OCI-LY7 (cell line): ENCODE results near the gene BRD9. TPM values are rescaled to one million over a fixed set of nuclear protein-coding genes. Genes with fewer than 3 reads are reported as not detected.
A peak's percentile ranks its signal among the peaks of the same experiment; 100 is the strongest.

Source experiments
- BruUV-seq: library from RNA; stranded (reverse); fragments of 400-500 nt; replicated peaks from 2 replicates; lab custom pipeline; 2021; lab: Mats Ljungman, UMichigan
- CTCF ChIA-PET: fragments of 300-600 bp; sonication (Branson Sonifier 250); formaldehyde crosslinking; loops from one replicate; lab custom pipeline; 2022; ENCODE audit warnings: antibody characterized with exemption; ENCODE audit not compliant: unreplicated experiment; lab: Charles Lee
- POLR2A ChIA-PET: fragments of 300-600 bp; sonication (Branson Sonifier 250); formaldehyde crosslinking; loops from one replicate; lab custom pipeline; 2022; ENCODE audit warnings: antibody characterized with exemption; lab: Charles Lee
- DNase-seq: peaks from one replicate; pipeline ENCODE4 v3.0.0-alpha.2; 2015; ENCODE audit warnings: low spot score
- H2AFZ ChIP-seq: fragments of 200-600 bp; sonication (generic), shearing (Covaris generic); 2 replicates; pipeline ENCODE4 v1.6.1; 2014; ENCODE audit warnings: mild to moderate bottlenecking, antibody characterized with exemption, low read length, moderate library complexity
- H3K27ac ChIP-seq: fragments of 200-600 bp; sonication (generic); 2 replicates; pipeline ENCODE4 v1.5.1; 2014; ENCODE audit warnings: mixed run types, low read depth, mild to moderate bottlenecking, moderate library complexity, low read length, inconsistent platforms; ENCODE audit not compliant: poor library complexity, severe bottlenecking
- H3K36me3 ChIP-seq: fragments of 200-600 bp; sonication (generic); 2 replicates; pipeline ENCODE4 v1.6.1; 2014; ENCODE audit warnings: mild to moderate bottlenecking, antibody characterized with exemption, low read length, moderate library complexity, mixed read lengths; ENCODE audit not compliant: insufficient read depth
- H3K4me1 ChIP-seq: fragments of 200-600 bp; sonication (generic); 2 replicates; pipeline ENCODE4 v1.5.1; 2014; ENCODE audit warnings: mild to moderate bottlenecking, low read length; ENCODE audit not compliant: insufficient read depth, poor library complexity, severe bottlenecking
- H3K4me2 ChIP-seq: fragments of 200-600 bp; sonication (generic); 2 replicates; pipeline ENCODE4 v1.6.1; 2014; ENCODE audit warnings: mild to moderate bottlenecking, low read length
- H3K4me3 ChIP-seq: fragments of 200-600 bp; sonication (generic); 2 replicates; pipeline ENCODE4 v1.5.1; 2014; ENCODE audit warnings: mild to moderate bottlenecking, low read depth, low read length; ENCODE audit not compliant: poor library complexity, severe bottlenecking
- H3K79me2 ChIP-seq: fragments of 200-600 bp; sonication (generic); 2 replicates; pipeline ENCODE4 v1.6.1; 2016; ENCODE audit warnings: low read depth, mild to moderate bottlenecking, low read length, moderate library complexity, mixed read lengths; ENCODE audit not compliant: insufficient read depth
- H3K9me2 ChIP-seq: fragments of 200-600 bp; sonication (generic); 2 replicates; pipeline ENCODE4 v1.6.1; 2016; ENCODE audit warnings: mild to moderate bottlenecking, low read length, mixed read lengths; ENCODE audit not compliant: insufficient read depth
- H3K9me3 ChIP-seq: fragments of 200-600 bp; sonication (generic); 2 replicates; pipeline ENCODE4 v1.6.1; 2014; ENCODE audit warnings: mild to moderate bottlenecking, mixed run types, low read length, mixed read lengths
- H4K20me1 ChIP-seq: fragments of 200-600 bp; sonication (generic); 2 replicates; pipeline ENCODE4 v1.6.1; 2014; ENCODE audit warnings: mild to moderate bottlenecking, antibody characterized with exemption, low read length, moderate library complexity, mixed read lengths; ENCODE audit not compliant: insufficient read depth
- CTCF ChIP-seq: fragments of 200-600 bp; sonication (generic); conservative IDR thresholded peaks from 2 replicates; pipeline ENCODE4 v1.5.1; 2014; ENCODE audit warnings: mild to moderate bottlenecking, antibody characterized with exemption, low read length, moderate library complexity, mixed read lengths
- EZH2phosphoT487 ChIP-seq: fragments of 200-600 bp; sonication (generic); IDR thresholded peaks from 2 replicates; pipeline ENCODE4 v1.6.1; 2018; ENCODE audit warnings: low read depth, borderline replicate concordance, mild to moderate bottlenecking, mixed run types, antibody characterized with exemption, low read length, moderate library complexity, mixed read lengths
- intact Hi-C: fragments of 100-400 bp; cut with micrococcal nuclease; formaldehyde crosslinking; loops from one replicate; pipeline ENCODE4 v1.10.0; 2022; ENCODE audit not compliant: unreplicated experiment
- total RNA-seq, 2 experiments: library from RNA; depleted of rRNA in 1 of 2; stranded (reverse); fragments of >200 nt in 1 of 2; shearing (Covaris generic) in 1 of 2; gene quantifications; 2 replicates each; pipeline ENCODE4 v1.2.3, GENCODE V29; 2014 to 2022

The BRD9 gene
- total RNA-seq, 2 experiments from 2014 or later: 46.7 to 78.7 TPM

GRCh38 chr5:926417-927171 is 34.0 kb upstream of the BRD9 start:
- TF ChIP-seq EZH2phosphoT487 (no peak), CTCF (no peak)
- no TSS peak for BruUV-seq
- ChIA-PET CTCF (no interaction called here), POLR2A (no interaction called here)
- intact Hi-C loops: loop anchor here (10.0 kb wide), 1 partner anchor 208 kb away; no protein-coding TSS in a partner anchor
- no peak overlapping the region for H2AFZ ChIP-seq
- H3K79me2 ChIP-seq: no peaks in the 10 kb centered on the region
- H3K4me2 ChIP-seq: no peak overlapping the region
- H3K9me2 ChIP-seq: no peaks in the 10 kb centered on the region
- H3K36me3 ChIP-seq: peaks cover 8% of the 10 kb centered on the region
- DNase-seq: no peak
- no peak overlapping the region for H3K4me3 ChIP-seq
- H3K9me3 ChIP-seq: no peaks in the 10 kb centered on the region
- no peaks in the 10 kb centered on the region for H4K20me1 ChIP-seq
- H3K27ac ChIP-seq: no peak overlapping the region
- H3K4me1 ChIP-seq: no peaks in the 10 kb centered on the region

GRCh38 chr5:923281-923873 is 30.8 kb upstream of the BRD9 start:
- Histone ChIP-seq H3K9me3 (no peaks in the 10 kb centered on the region), H3K4me2 (no peak overlapping the region), H3K36me3 (peaks cover 22% of the 10 kb centered on the region), H3K79me2 (no peaks in the 10 kb centered on the region), H3K4me1 (no peaks in the 10 kb centered on the region), H3K4me3 (no peak overlapping the region), H3K9me2 (no peaks in the 10 kb centered on the region), H2AFZ (no peak overlapping the region), H4K20me1 (no peaks in the 10 kb centered on the region), H3K27ac (no peak overlapping the region)
- peak; percentile 66 for DNase-seq
- CTCF ChIA-PET: no interaction called here
- intact Hi-C loops: loop anchor here (1.0 to 10.0 kb wide), 2 partner anchors 211 to 244 kb away; no protein-coding TSS in a partner anchor
- TF ChIP-seq CTCF: peak; percentile 82
- TF ChIP-seq EZH2phosphoT487: no peak
- POLR2A ChIA-PET: no interaction called here
- no TSS peak for BruUV-seq
